ENCODE data around the gene LEFTY1. TPM values are rescaled to one million over a fixed set of nuclear protein-coding genes. Genes with fewer than 3 reads are reported as not detected.

Gene LEFTY1
- total RNA-seq, 1 experiment from 2014 or later: not detected

DNA sequence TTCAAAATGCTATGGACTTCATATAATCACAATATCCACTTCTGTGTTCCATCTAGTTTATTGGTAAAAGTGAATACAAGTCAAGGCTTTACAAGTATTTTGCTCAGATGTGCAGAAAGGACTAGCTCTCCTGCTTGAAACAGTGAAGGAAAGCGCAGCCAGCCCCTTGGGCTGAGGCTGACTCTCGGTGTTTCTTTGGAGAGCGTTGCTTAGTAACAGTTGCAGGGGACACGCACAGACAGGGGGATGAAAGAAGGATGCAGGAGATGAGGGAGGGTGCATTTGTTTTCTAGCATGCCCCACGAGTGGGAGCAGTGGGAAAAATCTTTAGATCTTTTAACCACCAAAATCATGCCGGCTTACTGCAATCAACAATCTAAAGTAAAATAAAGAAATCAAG lies 26.0 kb upstream of the LEFTY1 start:
- no peaks in the 10 kb centered on the region for H3K27me3 Mint-ChIP-seq (ENCODE audit: insufficient read depth, unreplicated experiment)
- no peak for DNase-seq
- H3K36me3 Mint-ChIP-seq (ENCODE audit: insufficient read depth, unreplicated experiment): peaks cover 8% of the 10 kb centered on the region
- CTCF ChIA-PET: no interaction called here
- H3K4me1 Mint-ChIP-seq (ENCODE audit: low read depth, unreplicated experiment): no peaks in the 10 kb centered on the region
- H3K4me1 ChIP-seq: no peaks in the 10 kb centered on the region
- POLR2A ChIA-PET: no interaction called here
- H3K9me3 ChIP-seq: no peaks in the 10 kb centered on the region
- H3K27me3 ChIP-seq (replicated peaks; ENCODE audit: control insufficient read depth, insufficient read depth, low read length): no peaks in the 10 kb centered on the region
- TF ChIP-seq, protein P1, sequence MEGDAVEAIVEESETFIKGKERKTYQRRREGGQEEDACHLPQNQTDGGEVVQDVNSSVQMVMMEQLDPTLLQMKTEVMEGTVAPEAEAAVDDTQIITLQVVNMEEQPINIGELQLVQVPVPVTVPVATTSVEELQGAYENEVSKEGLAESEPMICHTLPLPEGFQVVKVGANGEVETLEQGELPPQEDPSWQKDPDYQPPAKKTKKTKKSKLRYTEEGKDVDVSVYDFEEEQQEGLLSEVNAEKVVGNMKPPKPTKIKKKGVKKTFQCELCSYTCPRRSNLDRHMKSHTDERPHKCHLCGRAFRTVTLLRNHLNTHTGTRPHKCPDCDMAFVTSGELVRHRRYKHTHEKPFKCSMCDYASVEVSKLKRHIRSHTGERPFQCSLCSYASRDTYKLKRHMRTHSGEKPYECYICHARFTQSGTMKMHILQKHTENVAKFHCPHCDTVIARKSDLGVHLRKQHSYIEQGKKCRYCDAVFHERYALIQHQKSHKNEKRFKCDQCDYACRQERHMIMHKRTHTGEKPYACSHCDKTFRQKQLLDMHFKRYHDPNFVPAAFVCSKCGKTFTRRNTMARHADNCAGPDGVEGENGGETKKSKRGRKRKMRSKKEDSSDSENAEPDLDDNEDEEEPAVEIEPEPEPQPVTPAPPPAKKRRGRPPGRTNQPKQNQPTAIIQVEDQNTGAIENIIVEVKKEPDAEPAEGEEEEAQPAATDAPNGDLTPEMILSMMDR (IDR thresholded peaks at IDR 0.05; ENCODE audit: insufficient read depth in 1 of 2, low read depth in 1 of 2, low read length in 1 of 2, severe bottlenecking in 1 of 2, unreplicated experiment in 1 of 2): no peak
- no peak overlapping the region for H3K27ac Mint-ChIP-seq (ENCODE audit: unreplicated experiment)
- no peak overlapping the region for H3K4me3 Mint-ChIP-seq (ENCODE audit: unreplicated experiment)
- intact Hi-C loops (cut with micrococcal nuclease; ENCODE audit: unreplicated experiment): no loop called here
- no peak overlapping the region for H3K4me3 ChIP-seq (ENCODE audit: low read depth, low read length)
- H3K36me3 ChIP-seq (ENCODE audit: control insufficient read depth, insufficient read depth, low read length): peaks cover under 1% of the 10 kb centered on the region; the same call in 1 of the 2 replicates
- no peaks in the 10 kb centered on the region for H3K9me3 Mint-ChIP-seq (ENCODE audit: unreplicated experiment)
- BruUV-seq (replicated peaks): no TSS peak

DNA sequence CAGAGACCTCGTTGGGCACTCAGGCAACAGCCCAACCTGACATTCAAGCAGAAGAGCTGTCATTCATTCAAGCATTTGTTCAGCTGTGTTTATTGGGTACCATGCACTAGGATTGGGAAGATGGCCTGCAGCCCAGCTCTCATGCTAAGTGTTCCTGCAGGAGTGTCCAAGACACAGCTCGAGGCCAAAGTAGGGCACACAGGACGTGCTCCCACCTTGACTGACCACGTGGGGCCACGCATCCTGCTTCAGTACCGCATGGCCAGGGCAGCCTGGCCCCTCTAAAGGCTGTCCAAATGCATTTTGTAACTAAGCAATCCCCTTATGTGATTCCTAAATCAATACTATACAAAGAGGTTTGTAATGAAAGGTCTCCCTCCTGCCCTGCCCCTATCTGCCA lies 25.4 kb upstream of the LEFTY1 start:
- H3K27me3 ChIP-seq (replicated peaks; ENCODE audit: control insufficient read depth, insufficient read depth, low read length): no peaks in the 10 kb centered on the region
- TF ChIP-seq, protein P1 (IDR thresholded peaks at IDR 0.05; ENCODE audit: insufficient read depth in 1 of 2, low read depth in 1 of 2, low read length in 1 of 2, severe bottlenecking in 1 of 2, unreplicated experiment in 1 of 2): no peak
- peaks cover 5% of the 10 kb centered on the region for H3K4me1 Mint-ChIP-seq (ENCODE audit: low read depth, unreplicated experiment)
- peaks cover 2% of the 10 kb centered on the region for H3K36me3 Mint-ChIP-seq (ENCODE audit: insufficient read depth, unreplicated experiment)
- H3K27ac Mint-ChIP-seq (ENCODE audit: unreplicated experiment): no peak overlapping the region
- BruUV-seq (replicated peaks): no TSS peak
- intact Hi-C loops (cut with micrococcal nuclease; ENCODE audit: unreplicated experiment): no loop called here
- no peaks in the 10 kb centered on the region for H3K9me3 Mint-ChIP-seq (ENCODE audit: unreplicated experiment)
- H3K9me3 ChIP-seq: no peaks in the 10 kb centered on the region
- no peaks in the 10 kb centered on the region; the same call in 1 of the 2 replicates for H3K36me3 ChIP-seq (ENCODE audit: control insufficient read depth, insufficient read depth, low read length)
- no peaks in the 10 kb centered on the region for H3K27me3 Mint-ChIP-seq (ENCODE audit: insufficient read depth, unreplicated experiment)
- POLR2A ChIA-PET: no interaction called here
- no peak for DNase-seq
- no peak overlapping the region for H3K4me3 Mint-ChIP-seq (ENCODE audit: unreplicated experiment)
- CTCF ChIA-PET: no interaction called here
- no peaks in the 10 kb centered on the region for H3K4me1 ChIP-seq
- H3K4me3 ChIP-seq (ENCODE audit: low read depth, low read length): no peak overlapping the region

DNA sequence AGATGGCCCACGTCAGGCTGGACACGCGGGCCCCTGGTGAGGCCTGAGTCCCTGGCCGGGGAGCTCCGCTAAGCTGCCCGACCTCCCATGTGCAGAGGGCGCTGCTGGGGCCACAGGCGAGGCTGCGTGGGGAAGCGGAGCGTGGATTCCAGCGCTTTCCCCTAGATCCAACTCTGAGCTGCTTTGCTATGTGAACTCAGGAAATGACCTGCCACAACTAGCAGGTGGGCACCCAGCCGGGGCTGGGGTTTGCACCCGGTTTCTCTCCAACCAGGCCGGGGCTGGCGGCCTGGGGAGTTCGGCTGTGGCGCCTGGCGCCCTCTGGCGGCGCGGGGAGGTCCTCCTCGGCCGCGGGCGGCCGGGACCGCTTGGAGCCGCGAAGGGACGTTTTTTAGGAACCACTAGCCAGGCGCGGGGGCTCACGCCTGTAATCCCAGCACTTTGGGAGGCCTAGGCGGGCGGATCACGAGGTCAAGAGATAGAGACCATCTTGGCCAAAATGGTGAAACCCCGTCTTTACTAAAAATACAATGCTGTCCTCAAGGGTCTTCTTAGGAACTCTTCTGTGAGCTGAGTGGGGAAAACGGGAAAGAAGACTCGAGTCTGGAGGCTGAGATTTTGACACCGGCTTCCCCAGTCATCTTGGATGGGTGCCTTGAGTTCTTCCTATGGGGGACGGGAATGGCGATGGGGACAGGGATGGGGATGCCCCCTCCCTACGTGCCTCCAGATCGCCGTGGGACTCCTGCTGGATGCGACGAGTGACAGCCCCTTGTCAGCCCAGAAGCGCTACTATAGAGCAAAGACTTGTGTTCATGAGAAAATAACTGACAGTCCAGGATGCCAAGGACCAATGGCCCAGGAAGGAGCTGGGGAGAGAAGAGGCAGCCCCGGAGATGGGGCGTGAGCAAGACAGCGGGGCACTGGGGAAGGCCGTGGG lies 22.5 kb upstream of the LEFTY1 start:
- CTCF ChIA-PET: no interaction called here
- Histone ChIP-seq H3K36me3 (ENCODE audit: control insufficient read depth, insufficient read depth, low read length) (no peaks in the 10 kb centered on the region), H3K27me3 (replicated peaks; ENCODE audit: control insufficient read depth, insufficient read depth, low read length) (no peaks in the 10 kb centered on the region), H3K9me3 (no peaks in the 10 kb centered on the region), H3K4me3 (ENCODE audit: low read depth, low read length) (no peak overlapping the region), H3K4me1 (no peaks in the 10 kb centered on the region)
- Mint-ChIP-seq H3K9me3 (ENCODE audit: unreplicated experiment) (no peaks in the 10 kb centered on the region), H3K27ac (ENCODE audit: unreplicated experiment) (no peak overlapping the region), H3K4me3 (ENCODE audit: unreplicated experiment) (no peak overlapping the region), H3K4me1 (ENCODE audit: low read depth, unreplicated experiment) (peaks cover 5% of the 10 kb centered on the region), H3K27me3 (ENCODE audit: insufficient read depth, unreplicated experiment) (no peaks in the 10 kb centered on the region), H3K36me3 (ENCODE audit: insufficient read depth, unreplicated experiment) (no peaks in the 10 kb centered on the region)
- peak in 1 of 2 experiments; percentile 19 for DNase-seq
- POLR2A ChIA-PET: no interaction called here
- TF ChIP-seq, protein P1 (IDR thresholded peaks at IDR 0.05; ENCODE audit: insufficient read depth in 1 of 2, low read depth in 1 of 2, low read length in 1 of 2, severe bottlenecking in 1 of 2, unreplicated experiment in 1 of 2): peak in 1 of 2 experiments; percentile 26
- no TSS peak for BruUV-seq (replicated peaks)
- intact Hi-C loops (cut with micrococcal nuclease; ENCODE audit: unreplicated experiment): no loop called here

All from Caco-2 (cell line).